ENCODE measurements around the gene GPBP1L1. TPM values are rescaled to one million over a fixed set of nuclear protein-coding genes. Genes with fewer than 3 reads are reported as not detected.
"Not testable (repeated sequence)": the region's sequence is repeated elsewhere in the genome, so short reads cannot be mapped to it uniquely, and the experiment has no call there.

GPBP1L1 gene
- polyA plus RNA-seq, 6 donors from 2014 or later, result 83.6 to 106 (median 92.0) TPM

GRCh38 chr1:45693811-45694210 lies 7.5 kb upstream of the GPBP1L1 start:
- ATAC-seq (ENCODE audit: low read depth in 2 of 2); H3K4me3 Mint-ChIP-seq; DNase-seq; H3K36me3 Mint-ChIP-seq; H3K27me3 Mint-ChIP-seq; H3K9me3 Mint-ChIP-seq: not testable (repeated sequence)
- Mint-ChIP-seq H3K27ac (peak overlapping the region in 1 of 6 donors; percentile 36), H3K4me1 (peaks cover 0 to 11% (median 6%) of the 10 kb centered on the region in 3 donors)

DNA sequence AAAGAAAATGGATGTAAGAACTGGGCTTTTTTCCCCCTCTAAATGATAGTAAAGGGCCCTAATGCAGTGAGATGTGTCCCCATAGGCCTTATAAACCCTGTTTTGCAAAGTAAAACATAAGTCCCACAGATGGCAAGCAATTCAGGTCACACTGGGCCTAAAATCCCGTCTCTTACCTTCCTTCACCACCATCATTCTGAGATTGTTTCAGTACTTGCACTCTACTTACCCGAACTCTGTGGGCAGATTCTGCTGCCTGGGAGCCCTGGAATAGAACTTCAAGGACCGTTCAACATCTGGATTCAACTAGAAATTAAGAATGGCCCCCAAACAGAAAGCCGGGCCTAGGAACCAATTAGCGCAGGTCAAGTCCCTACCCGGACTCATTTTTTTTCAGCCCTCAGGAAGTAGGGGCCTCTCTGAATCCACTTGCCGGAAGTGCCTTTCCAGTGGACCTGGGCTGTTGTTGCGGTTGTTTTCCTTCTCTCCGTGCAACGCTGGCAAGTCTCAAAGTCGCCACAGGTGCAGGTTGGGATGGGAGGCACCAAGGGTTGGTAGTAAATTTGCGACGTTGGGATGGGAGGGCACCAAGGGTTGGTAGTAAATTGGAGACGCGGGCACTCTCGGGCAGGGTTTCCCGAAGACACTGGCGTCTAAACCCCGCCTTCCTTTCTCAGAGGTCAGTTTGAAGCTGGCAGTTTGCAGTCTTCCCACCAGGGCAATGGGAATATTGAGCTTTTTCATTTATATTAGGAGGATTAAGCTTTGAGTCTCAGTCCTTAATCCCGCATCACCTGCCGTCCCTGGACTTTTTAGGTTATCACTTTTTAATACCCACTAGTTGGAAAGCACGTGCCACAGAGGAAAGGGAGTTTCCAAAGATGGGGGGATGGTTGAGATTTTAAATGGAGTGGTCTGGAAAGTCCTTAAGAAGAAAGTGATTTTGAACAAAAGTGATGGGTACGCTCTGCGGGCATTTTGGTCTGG lies 1.7 kb upstream of the GPBP1L1 start, which contains the start of gene TMEM69:
TSS of gene TMEM69 (plus strand) at position 428 of the 987 bp plus-strand sequence. CDS start 2,888 bp downstream, outside the sequence.
- ATAC-seq (ENCODE audit: low read depth in 2 of 2), result peak; percentile 6 to 10
- H3K36me3 Mint-ChIP-seq, result peaks cover 0 to 7% of the 10 kb centered on the region in 2 donors
- H3K4me1 Mint-ChIP-seq, result peaks cover 27 to 51% (median 41%) of the 10 kb centered on the region in 3 donors
- peak within 1 kb of the TSS; percentile 90 to 100 (median 99) for H3K4me3 Mint-ChIP-seq
- no peaks in the 10 kb centered on the region for H3K9me3 Mint-ChIP-seq
- DNase-seq, result peak; percentile 81
- H3K27me3 Mint-ChIP-seq, result no peaks in the 10 kb centered on the region
- peak within 1 kb of the TSS; percentile 97 to 100 (median 99) for H3K27ac Mint-ChIP-seq

- DNase-seq (peak; percentile 97), ATAC-seq (ENCODE audit: low read depth in 2 of 2) (peak; percentile 79)
- Mint-ChIP-seq H3K27ac (peak overlapping the region; percentile 97 to 100 (median 99)), H3K9me3 (no peaks in the 10 kb centered on the region), H3K36me3 (peaks cover 0 to 7% of the 10 kb centered on the region in 2 donors), H3K4me1 (peaks cover 30 to 57% (median 46%) of the 10 kb centered on the region in 3 donors), H3K27me3 (no peaks in the 10 kb centered on the region), H3K4me3 (peak overlapping the region; percentile 90 to 100 (median 99))
These were observed 851 bp upstream of the GPBP1L1 start for GRCh38 chr1:45687014-45687753.

- no peaks in the 10 kb centered on the region for H3K27me3 Mint-ChIP-seq
- H3K4me1 Mint-ChIP-seq, result peaks cover 33 to 68% (median 50%) of the 10 kb centered on the region in 3 donors
- peaks cover 0 to 3% of the 10 kb centered on the region in 2 donors for H3K36me3 Mint-ChIP-seq
- ATAC-seq (ENCODE audit: low read depth in 2 of 2), result peak; percentile 17 to 18
- peak overlapping the region; percentile 97 to 100 (median 99) for H3K27ac Mint-ChIP-seq
- no peaks in the 10 kb centered on the region for H3K9me3 Mint-ChIP-seq
- H3K4me3 Mint-ChIP-seq, result peak overlapping the region; percentile 90 to 100 (median 99)
- no peak for DNase-seq
These were observed 382 bp downstream of the GPBP1L1 start for GRCh38 chr1:45686015-45686287.

- H3K9me3 Mint-ChIP-seq, result no peaks in the 10 kb centered on the region
- no peaks in the 10 kb centered on the region for H3K27me3 Mint-ChIP-seq
- DNase-seq (peak; percentile 9), ATAC-seq (ENCODE audit: low read depth in 2 of 2) (no peak)
- H3K27ac Mint-ChIP-seq, result peak overlapping the region; percentile 97 to 100 (median 99)
- no peaks in the 10 kb centered on the region for H3K36me3 Mint-ChIP-seq
- peaks cover 38 to 73% (median 55%) of the 10 kb centered on the region in 3 donors for H3K4me1 Mint-ChIP-seq
- H3K4me3 Mint-ChIP-seq, result peak overlapping the region; percentile 90 to 100 (median 99)
These were observed 872 bp downstream of the GPBP1L1 start for GRCh38 chr1:45685308-45686014.

GRCh38 chr1:45684402-45684801 lies 1.9 kb downstream of the GPBP1L1 start:
- H3K9me3 Mint-ChIP-seq, result no peaks in the 10 kb centered on the region
- no peak for ATAC-seq (ENCODE audit: low read depth in 2 of 2)
- H3K27ac Mint-ChIP-seq, result peak overlapping the region in 2 of 6 donors; percentile 97 to 98
- H3K4me1 Mint-ChIP-seq, result peaks cover 41 to 78% (median 60%) of the 10 kb centered on the region in 3 donors
- no peaks in the 10 kb centered on the region for H3K27me3 Mint-ChIP-seq
- H3K36me3 Mint-ChIP-seq, result no peaks in the 10 kb centered on the region
- H3K4me3 Mint-ChIP-seq, result peak overlapping the region; percentile 22 to 99 (median 80)
- DNase-seq, result no peak

DNA sequence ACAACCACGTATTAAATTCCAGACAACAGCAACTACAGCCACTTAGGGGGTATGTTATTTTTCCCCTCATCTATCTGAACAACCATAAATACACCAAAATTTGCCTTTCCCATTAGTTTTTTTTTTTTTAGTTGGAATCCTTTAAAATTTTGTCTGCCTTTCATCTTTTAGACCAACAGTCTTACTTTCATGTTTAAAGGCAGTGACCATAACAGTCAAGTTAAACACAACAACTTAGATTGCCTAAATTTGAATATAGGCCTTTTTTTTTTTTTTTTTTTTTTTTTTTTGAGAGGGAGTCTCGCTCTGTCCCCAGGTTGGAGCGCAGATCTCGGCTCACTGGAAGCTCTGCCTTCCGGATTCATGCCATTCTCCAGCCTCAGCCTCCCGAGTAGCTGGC lies 3.4 kb downstream of the GPBP1L1 start:
- no peaks in the 10 kb centered on the region for H3K36me3 Mint-ChIP-seq
- H3K4me1 Mint-ChIP-seq, result peaks cover 44 to 78% (median 68%) of the 10 kb centered on the region in 3 donors
- H3K27me3 Mint-ChIP-seq, result no peaks in the 10 kb centered on the region
- peak overlapping the region in 1 of 8 donors; percentile 22 for H3K4me3 Mint-ChIP-seq
- DNase-seq, result no peak
- peak overlapping the region in 1 of 6 donors; percentile 14 for H3K27ac Mint-ChIP-seq
- no peak for ATAC-seq (ENCODE audit: low read depth in 2 of 2)
- H3K9me3 Mint-ChIP-seq, result no peaks in the 10 kb centered on the region

GRCh38 chr1:45679123-45679522 lies 7.2 kb downstream of the GPBP1L1 start:
- ATAC-seq (ENCODE audit: low read depth in 2 of 2) (no peak), DNase-seq (no peak)
- peak overlapping the region in 2 of 8 donors; percentile 11 to 14 for H3K4me3 Mint-ChIP-seq
- no peaks in the 10 kb centered on the region for H3K27me3 Mint-ChIP-seq
- H3K27ac Mint-ChIP-seq, result peak overlapping the region in 2 of 6 donors; percentile 26 to 69
- H3K36me3 Mint-ChIP-seq, result peaks cover 8% of the 10 kb centered on the region in 2 donors
- H3K9me3 Mint-ChIP-seq, result no peaks in the 10 kb centered on the region
- H3K4me1 Mint-ChIP-seq, result peaks cover 41 to 78% (median 66%) of the 10 kb centered on the region in 3 donors

- Mint-ChIP-seq H3K27ac (peak overlapping the region in 1 of 6 donors; percentile 26), H3K27me3 (no peaks in the 10 kb centered on the region), H3K4me1 (peaks cover 41 to 77% (median 70%) of the 10 kb centered on the region in 3 donors), H3K4me3 (no peak overlapping the region), H3K36me3 (peaks cover 8% of the 10 kb centered on the region in 2 donors), H3K9me3 (no peaks in the 10 kb centered on the region)
- DNase-seq (no peak), ATAC-seq (ENCODE audit: low read depth in 2 of 2) (no peak)
These were observed 7.8 kb downstream of the GPBP1L1 start for GRCh38 chr1:45678489-45678888.

DNA sequence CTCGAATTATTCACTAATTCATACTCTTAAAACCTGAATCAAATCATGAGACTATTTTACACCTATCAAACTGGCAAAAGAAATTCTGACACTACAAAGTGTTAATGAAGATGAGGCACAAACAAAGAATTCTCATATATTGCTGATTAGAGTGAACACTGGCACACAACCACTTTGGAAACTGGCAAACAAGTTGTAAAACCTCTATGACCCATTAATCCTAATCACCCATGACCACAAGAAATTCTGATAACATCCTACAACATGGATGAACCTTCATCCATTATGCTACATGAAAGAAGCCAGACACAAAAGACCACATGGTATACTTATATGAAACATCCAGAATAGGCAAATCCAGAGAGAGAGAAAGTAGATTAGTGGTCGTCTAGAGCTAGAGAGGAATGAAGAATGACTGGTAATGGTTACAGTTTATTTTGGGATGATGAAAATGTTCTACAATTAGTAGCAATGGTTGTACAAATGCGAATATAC lies 8.5 kb downstream of the GPBP1L1 start:
- DNase-seq (no peak), ATAC-seq (ENCODE audit: low read depth in 2 of 2) (no peak)
- H3K9me3 Mint-ChIP-seq, result no peaks in the 10 kb centered on the region
- no peaks in the 10 kb centered on the region for H3K27me3 Mint-ChIP-seq
- peaks cover 45 to 82% (median 73%) of the 10 kb centered on the region in 3 donors for H3K4me1 Mint-ChIP-seq
- peak overlapping the region in 1 of 8 donors; percentile 48 for H3K4me3 Mint-ChIP-seq
- H3K27ac Mint-ChIP-seq, result peak overlapping the region in 2 of 6 donors; percentile 22 to 54
- peaks cover 8 to 13% of the 10 kb centered on the region in 2 donors for H3K36me3 Mint-ChIP-seq

DNA sequence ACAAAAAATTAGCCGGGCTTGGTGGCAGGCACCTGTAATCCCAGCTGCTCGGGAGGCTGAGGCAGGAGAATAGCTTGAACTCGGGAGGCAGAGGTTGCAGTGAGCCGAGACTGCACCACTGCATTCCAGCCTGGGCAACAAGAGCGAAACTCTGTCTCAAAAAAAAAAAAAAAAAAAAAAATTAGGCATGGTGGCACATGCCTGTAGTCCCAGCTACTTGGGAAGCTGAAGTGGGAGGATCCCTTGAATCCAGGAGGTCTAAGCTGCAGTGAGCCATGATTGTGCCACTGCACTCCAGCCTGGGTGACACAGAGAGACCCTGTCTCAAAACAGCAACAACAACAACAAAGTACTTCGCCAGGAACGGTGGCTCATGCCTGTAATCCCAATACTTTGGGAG lies 9.8 kb downstream of the GPBP1L1 start:
- Mint-ChIP-seq H3K27ac (peak overlapping the region in 2 of 6 donors; percentile 22 to 83), H3K4me1 (peaks cover 49 to 81% (median 71%) of the 10 kb centered on the region in 3 donors)
- H3K4me3 Mint-ChIP-seq, result not testable (repeated sequence)

GRCh38 chr1:45674478-45674877 lies 11.9 kb downstream of the GPBP1L1 start:
- H3K27me3 Mint-ChIP-seq, result no peaks in the 10 kb centered on the region

More for the DNA sequence above, 9.8 kb downstream of the GPBP1L1 start:
- H3K27me3 Mint-ChIP-seq; DNase-seq; H3K9me3 Mint-ChIP-seq; ATAC-seq (ENCODE audit: low read depth in 2 of 2): not testable (repeated sequence)
- peaks cover 8 to 14% of the 10 kb centered on the region in 2 donors for H3K36me3 Mint-ChIP-seq

More at GRCh38 chr1:45674478-45674877, 11.9 kb downstream of the GPBP1L1 start:
- Mint-ChIP-seq H3K27ac (peak overlapping the region in 1 of 6 donors; percentile 2), H3K4me1 (peaks cover 45 to 72% (median 66%) of the 10 kb centered on the region in 3 donors), H3K36me3 (peaks cover 8 to 14% of the 10 kb centered on the region in 2 donors), H3K4me3 (no peak overlapping the region), H3K9me3 (no peaks in the 10 kb centered on the region)
- ATAC-seq (ENCODE audit: low read depth in 2 of 2), result no peak
- no peak for DNase-seq

Measured in naive B cell (primary cell).